GM18951 (cell line): ENCODE results near the gene MMEL1.

ENCODE experiments used
- POLR2A ChIP-seq: IDR thresholded peaks from 4 replicates; pipeline ENCODE4 v1.6.1; 2011; ENCODE audit warnings: mild to moderate bottlenecking; ENCODE audit not compliant: insufficient read length, insufficient read depth; ENCODE audit errors: extremely low read depth
- in situ Hi-C: fragments of 300-500 bp; cut with MboI; formaldehyde crosslinking; loops from one replicate; pipeline ENCODE4 v1.12.0; 2022; ENCODE audit warnings: low sequenced_read_pairs, mixed read lengths, inconsistent platforms; ENCODE audit not compliant: unreplicated experiment

Gene MMEL1

DNA sequence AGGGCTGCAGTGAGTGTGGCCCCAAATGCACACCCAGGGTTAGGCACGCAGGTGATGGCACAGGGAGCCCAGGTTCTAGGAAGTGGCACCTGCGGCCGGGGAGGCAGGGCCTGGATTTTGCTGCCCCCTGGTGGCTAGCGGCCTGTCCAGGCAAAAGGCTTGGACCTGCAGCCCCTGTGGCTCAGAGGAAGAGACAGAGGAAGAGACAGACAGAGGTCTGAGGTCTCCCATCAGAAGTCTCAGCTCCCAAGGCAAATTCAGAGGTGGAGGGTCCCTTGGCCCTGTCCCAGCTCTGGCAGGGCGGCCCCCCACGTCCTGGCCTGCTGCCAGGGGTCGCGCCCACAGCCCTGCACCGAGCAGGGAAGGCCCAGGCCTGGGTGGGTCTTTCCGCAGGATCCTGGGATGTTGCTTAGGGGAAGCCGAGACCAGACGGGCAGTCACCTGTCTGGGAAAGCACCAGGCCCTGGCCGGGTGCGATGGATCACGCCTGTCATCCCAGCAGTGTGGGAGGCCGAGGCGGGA lies 84.7 kb downstream of the MMEL1 start:
- in situ Hi-C loops = loop anchor here (25.0 kb wide), 1 partner anchor 136 kb away; the partner anchor contains the start of gene PEX10
- TF ChIP-seq POLR2A = no peak

- in situ Hi-C loops = loop anchor here (25.0 kb wide), 1 partner anchor 135 kb away; the partner anchor contains the start of gene PEX10
- peak; percentile 36 for TF ChIP-seq POLR2A
Measured at GRCh38 chr1:2547210-2548067, 85.4 kb downstream of the MMEL1 start.

DNA sequence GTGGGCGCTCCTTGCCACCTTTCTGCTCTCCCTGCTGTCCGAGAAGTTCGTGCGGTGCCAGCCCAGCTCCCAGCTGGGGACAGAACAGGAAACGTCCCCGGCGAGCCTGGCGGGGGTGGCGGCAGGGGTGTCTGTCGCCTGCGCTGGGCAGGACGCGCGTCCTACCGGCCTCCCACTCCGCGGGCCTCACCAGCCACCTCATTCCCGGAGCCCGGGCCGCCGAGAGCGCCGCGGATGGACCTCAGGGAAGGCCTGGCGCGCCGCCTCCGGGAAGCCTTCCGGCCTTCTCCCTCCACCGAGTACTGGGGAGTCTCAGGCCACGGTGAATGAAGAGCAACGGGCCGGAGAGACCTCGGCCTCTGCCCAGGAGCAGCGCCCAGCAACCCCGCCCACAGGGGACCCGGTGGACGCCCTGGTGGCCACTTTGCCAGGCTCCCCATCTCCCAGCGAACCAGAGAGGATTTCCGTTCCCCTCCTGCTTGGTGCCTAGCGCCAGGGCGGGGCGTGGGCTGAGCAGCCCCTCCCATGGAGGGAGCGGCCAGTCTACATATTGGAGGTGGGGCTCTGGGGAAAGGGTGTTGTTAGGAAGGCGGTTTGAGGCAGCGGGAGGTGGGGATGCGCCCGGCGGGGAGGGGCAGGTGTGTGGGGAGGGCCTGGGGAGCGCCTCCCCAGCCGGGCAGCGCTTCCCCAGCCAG lies 86.2 kb downstream of the MMEL1 start:
- in situ Hi-C loops = loop anchor here (25.0 kb wide), 1 partner anchor 134 kb away; the partner anchor contains the start of gene PEX10
- TF ChIP-seq POLR2A = no peak

- in situ Hi-C loops = loop anchor here (25.0 kb wide), 1 partner anchor 134 kb away; the partner anchor contains the start of gene PEX10
- peak; percentile 97 for TF ChIP-seq POLR2A
Measured at GRCh38 chr1:2545754-2546514, 86.9 kb downstream of the MMEL1 start.

GRCh38 chr1:2544875-2545640 lies 87.8 kb downstream of the MMEL1 start:
- TF ChIP-seq POLR2A = no peak
- in situ Hi-C loops = loop anchor here (25.0 kb wide), 1 partner anchor 133 kb away; the partner anchor contains the start of gene PEX10

- in situ Hi-C loops = loop anchor here (25.0 kb wide), 1 partner anchor 132 kb away; the partner anchor contains the start of gene PEX10
- no peak for TF ChIP-seq POLR2A
Measured at GRCh38 chr1:2544093-2544874, 88.5 kb downstream of the MMEL1 start.

- no peak for TF ChIP-seq POLR2A
- in situ Hi-C loops = loop anchor here (25.0 kb wide), 1 partner anchor 131 kb away; the partner anchor contains the start of gene PEX10
Measured at GRCh38 chr1:2543543-2544092, 89.2 kb downstream of the MMEL1 start.

DNA sequence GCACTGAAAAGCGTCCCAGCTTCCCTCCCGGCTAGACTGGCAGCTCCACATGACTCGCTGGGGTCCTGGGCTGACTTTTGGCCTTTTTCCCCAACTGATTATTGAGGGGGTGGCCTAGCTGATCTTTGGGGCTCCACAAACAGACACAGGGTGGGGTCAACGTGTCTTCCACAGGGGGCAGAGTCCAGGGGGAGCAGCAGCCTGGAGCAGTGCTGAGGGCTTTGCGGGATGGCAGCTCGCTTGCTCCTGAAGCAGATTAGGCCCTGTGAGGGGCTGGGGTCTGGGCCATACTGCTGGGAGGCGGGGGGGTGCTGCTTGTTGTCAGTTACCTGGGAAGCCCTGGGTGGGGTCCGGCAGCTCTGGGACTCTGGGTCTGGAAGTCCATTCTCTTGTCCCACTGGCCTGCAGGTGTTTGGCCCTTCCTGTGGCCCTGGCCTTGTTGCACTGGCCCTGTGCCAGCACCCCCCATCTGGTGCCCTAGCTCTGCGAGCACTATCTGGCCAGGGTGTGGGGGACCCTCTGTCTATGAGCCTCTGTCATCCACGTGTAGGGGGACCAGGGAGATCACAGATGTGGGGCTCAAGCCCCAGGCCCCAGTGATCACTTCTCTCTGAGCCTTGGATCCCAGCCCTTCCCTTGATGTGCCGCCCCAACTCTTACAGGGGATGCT lies 90.4 kb downstream of the MMEL1 start:
- TF ChIP-seq POLR2A = no peak
- in situ Hi-C loops = loop anchor here (25.0 kb wide), 1 partner anchor 130 kb away; the partner anchor contains the start of gene PEX10

- TF ChIP-seq POLR2A = no peak
- in situ Hi-C loops = loop anchor here (25.0 kb wide), 1 partner anchor 129 kb away; the partner anchor contains the start of gene PEX10
Measured at GRCh38 chr1:2541619-2542245, 91.1 kb downstream of the MMEL1 start.
